Measurements from ENCODE around the gene P2RX6. TPM values are rescaled to one million over a fixed set of nuclear protein-coding genes. Genes with fewer than 3 reads are reported as not detected.

Gene P2RX6
- total RNA-seq, 1 donor from 2014 or later = 0.45 TPM

DNA sequence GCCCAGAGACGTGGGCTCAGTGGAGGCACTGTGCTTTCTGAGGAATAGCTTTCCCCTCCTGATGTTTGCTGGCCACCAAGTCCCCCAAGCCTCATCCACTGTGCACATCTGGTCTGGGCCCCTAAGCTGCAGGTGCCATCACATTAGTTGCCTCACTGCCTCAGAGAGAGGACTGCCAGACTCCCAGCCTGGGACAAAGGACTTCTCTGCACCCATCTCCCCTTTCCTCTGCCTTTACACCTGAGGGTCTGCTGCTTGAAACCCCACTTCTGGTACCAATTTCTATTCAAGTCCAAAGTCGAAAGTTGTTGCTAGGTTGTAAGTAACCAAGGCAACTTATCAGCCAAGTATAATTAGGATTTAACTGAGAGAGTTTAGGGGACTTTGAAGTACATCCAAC, 36.5 kb upstream of the P2RX6 start:
- H3K4me3 ChIP-seq (ENCODE audit: insufficient read depth, low read depth, low read length) = no peak overlapping the region
- no peak for TF ChIP-seq EZH2 (IDR thresholded peaks at IDR 0.05; ENCODE audit: insufficient read depth, low read length)
- TF ChIP-seq CTCF (IDR thresholded peaks at IDR 0.05; ENCODE audit: insufficient read depth, low read depth, low read length) = no peak
- H3K4me1 ChIP-seq (ENCODE audit: insufficient read depth, low read length) = peaks cover 12% of the 10 kb centered on the region
- H2AFZ ChIP-seq (ENCODE audit: low read depth, low read length) = no peak overlapping the region
- FAIRE-seq (no peak), DNase-seq (ENCODE audit: low read depth) (no peak)
- Mint-ChIP-seq H3K27me3 (ENCODE audit: low read depth, unreplicated experiment) (peaks cover 25% of the 10 kb centered on the region), H3K4me1 (ENCODE audit: low read depth, unreplicated experiment) (peaks cover 2% of the 10 kb centered on the region), H3K9me3 (ENCODE audit: unreplicated experiment) (peaks cover 11% of the 10 kb centered on the region), H3K27ac (ENCODE audit: unreplicated experiment) (no peak overlapping the region), H3K36me3 (ENCODE audit: low read depth, unreplicated experiment) (peaks cover 7% of the 10 kb centered on the region), H3K4me3 (ENCODE audit: unreplicated experiment) (no peak overlapping the region)
- no peaks in the 10 kb centered on the region for H3K27me3 ChIP-seq (ENCODE audit: insufficient read depth, low read length)
- H3K9ac ChIP-seq (ENCODE audit: low read length) = no peak overlapping the region
- H3K79me2 ChIP-seq (ENCODE audit: insufficient read depth, low read length) = peaks cover 14% of the 10 kb centered on the region
- H3K4me2 ChIP-seq (ENCODE audit: low read length) = no peak overlapping the region
- no peaks in the 10 kb centered on the region for H4K20me1 ChIP-seq (ENCODE audit: insufficient read depth, low read length)
- no peaks in the 10 kb centered on the region for H3K36me3 ChIP-seq (ENCODE audit: insufficient read depth, low read length)
- no peak overlapping the region for H3K27ac ChIP-seq (ENCODE audit: low read depth, low read length)
- peaks cover 5% of the 10 kb centered on the region for H3K9me3 ChIP-seq (ENCODE audit: insufficient read depth, low read depth, low read length)

- FAIRE-seq = no peak
- no peak overlapping the region for H3K27ac Mint-ChIP-seq (ENCODE audit: unreplicated experiment)
- H3K9ac ChIP-seq (ENCODE audit: low read length) = peak overlapping the region; percentile 3
Measured at GRCh38 chr22:20979243-20979809, 35.6 kb upstream of the P2RX6 start.

More at GRCh38 chr22:20979243-20979809, 35.6 kb upstream of the P2RX6 start:
- Mint-ChIP-seq H3K27me3 (ENCODE audit: low read depth, unreplicated experiment) (peaks cover 19% of the 10 kb centered on the region), H3K4me3 (ENCODE audit: unreplicated experiment) (peak overlapping the region; percentile 72), H3K36me3 (ENCODE audit: low read depth, unreplicated experiment) (peaks cover 9% of the 10 kb centered on the region), H3K4me1 (ENCODE audit: low read depth, unreplicated experiment) (peaks cover 2% of the 10 kb centered on the region), H3K9me3 (ENCODE audit: unreplicated experiment) (peaks cover 11% of the 10 kb centered on the region)
- TF ChIP-seq EZH2 (IDR thresholded peaks at IDR 0.05; ENCODE audit: insufficient read depth, low read length) = no peak
- no peak for TF ChIP-seq CTCF (IDR thresholded peaks at IDR 0.05; ENCODE audit: insufficient read depth, low read depth, low read length)
- peak; percentile 78 for DNase-seq (ENCODE audit: low read depth)
- H3K79me2 ChIP-seq (ENCODE audit: insufficient read depth, low read length) = peaks cover 24% of the 10 kb centered on the region
- H2AFZ ChIP-seq (ENCODE audit: low read depth, low read length) = peak overlapping the region; percentile 60
- peaks cover 3% of the 10 kb centered on the region for H3K36me3 ChIP-seq (ENCODE audit: insufficient read depth, low read length)
- peak overlapping the region; percentile 13 for H3K4me3 ChIP-seq (ENCODE audit: insufficient read depth, low read depth, low read length)
- H3K4me2 ChIP-seq (ENCODE audit: low read length) = peak overlapping the region; percentile 77
- no peaks in the 10 kb centered on the region for H3K27me3 ChIP-seq (ENCODE audit: insufficient read depth, low read length)
- H3K4me1 ChIP-seq (ENCODE audit: insufficient read depth, low read length) = peaks cover 12% of the 10 kb centered on the region
- peaks cover 3% of the 10 kb centered on the region for H4K20me1 ChIP-seq (ENCODE audit: insufficient read depth, low read length)
- H3K27ac ChIP-seq (ENCODE audit: low read depth, low read length) = no peak overlapping the region
- peaks cover 5% of the 10 kb centered on the region for H3K9me3 ChIP-seq (ENCODE audit: insufficient read depth, low read depth, low read length)

Data from astrocyte (in vitro differentiated cells and primary cell).